Measurements from ENCODE around the gene KRTAP10-2.

Gene KRTAP10-2

GRCh38 chr21:44549525-44550211, 1.6 kb downstream of the KRTAP10-2 start:
- H3K4me3 ChIP-seq (ENCODE audit: extremely low read depth, insufficient read depth, low read length, poor library complexity, severe bottlenecking) = no peak overlapping the region
- peaks cover 7% of the 10 kb centered on the region for H3K9me3 ChIP-seq (ENCODE audit: control insufficient read depth, low read length)
- 80 to 83% methylated on average over 23 of the region's 25 CpGs for WGBS, 2 experiments (ENCODE audit: insufficient coverage in 2 of 2)
- H3K27ac ChIP-seq (ENCODE audit: low read depth, low read length, severe bottlenecking) = peak overlapping the region; percentile 72
- H3K4me1 ChIP-seq (ENCODE audit: control insufficient read depth, insufficient read depth, low read length, poor library complexity, severe bottlenecking) = peaks cover 9% of the 10 kb centered on the region
- H3K36me3 ChIP-seq (ENCODE audit: control insufficient read depth, insufficient read depth, low read length) = no peaks in the 10 kb centered on the region

GRCh38 chr21:44548922-44549321, 2.4 kb downstream of the KRTAP10-2 start:
- Histone ChIP-seq H3K36me3 (ENCODE audit: control insufficient read depth, insufficient read depth, low read length) (no peaks in the 10 kb centered on the region), H3K4me3 (ENCODE audit: extremely low read depth, insufficient read depth, low read length, poor library complexity, severe bottlenecking) (no peak overlapping the region), H3K9me3 (ENCODE audit: control insufficient read depth, low read length) (peaks cover 4% of the 10 kb centered on the region), H3K27ac (ENCODE audit: low read depth, low read length, severe bottlenecking) (peak overlapping the region; percentile 72), H3K4me1 (ENCODE audit: control insufficient read depth, insufficient read depth, low read length, poor library complexity, severe bottlenecking) (peaks cover 9% of the 10 kb centered on the region)
- WGBS, 2 experiments (ENCODE audit: insufficient coverage in 2 of 2) = 45% methylated on average over 14 of the region's 14 CpGs

GRCh38 chr21:44548381-44548780, 2.9 kb downstream of the KRTAP10-2 start:
- WGBS, 2 experiments (ENCODE audit: insufficient coverage in 2 of 2) = 89 to 93% methylated on average over 11 to 12 of the region's 13 CpGs
- Histone ChIP-seq H3K4me1 (ENCODE audit: control insufficient read depth, insufficient read depth, low read length, poor library complexity, severe bottlenecking) (peaks cover 9% of the 10 kb centered on the region), H3K27ac (ENCODE audit: low read depth, low read length, severe bottlenecking) (peak overlapping the region; percentile 72), H3K36me3 (ENCODE audit: control insufficient read depth, insufficient read depth, low read length) (no peaks in the 10 kb centered on the region), H3K9me3 (ENCODE audit: control insufficient read depth, low read length) (peaks cover 4% of the 10 kb centered on the region), H3K4me3 (ENCODE audit: extremely low read depth, insufficient read depth, low read length, poor library complexity, severe bottlenecking) (no peak overlapping the region)

- 89 to 100% methylated on average over 1 to 4 of the region's 5 CpGs for WGBS, 2 experiments (ENCODE audit: insufficient coverage in 2 of 2)
- Histone ChIP-seq H3K4me3 (ENCODE audit: extremely low read depth, insufficient read depth, low read length, poor library complexity, severe bottlenecking) (no peak overlapping the region), H3K9me3 (ENCODE audit: control insufficient read depth, low read length) (peaks cover 4% of the 10 kb centered on the region), H3K27ac (ENCODE audit: low read depth, low read length, severe bottlenecking) (no peak overlapping the region), H3K36me3 (ENCODE audit: control insufficient read depth, insufficient read depth, low read length) (no peaks in the 10 kb centered on the region), H3K4me1 (ENCODE audit: control insufficient read depth, insufficient read depth, low read length, poor library complexity, severe bottlenecking) (peaks cover 9% of the 10 kb centered on the region)
These were observed 3.5 kb downstream of the KRTAP10-2 start for GRCh38 chr21:44547656-44548331.

GRCh38 chr21:44544566-44544965, 6.7 kb downstream of the KRTAP10-2 start:
- H3K9me3 ChIP-seq (ENCODE audit: control insufficient read depth, low read length) = peaks cover 4% of the 10 kb centered on the region
- H3K4me1 ChIP-seq (ENCODE audit: control insufficient read depth, insufficient read depth, low read length, poor library complexity, severe bottlenecking) = peaks cover 9% of the 10 kb centered on the region
- H3K4me3 ChIP-seq (ENCODE audit: extremely low read depth, insufficient read depth, low read length, poor library complexity, severe bottlenecking) = no peak overlapping the region
- 53 to 59% methylated on average over 2 of the region's 3 CpGs for WGBS, 2 experiments (ENCODE audit: insufficient coverage in 2 of 2)
- no peaks in the 10 kb centered on the region for H3K36me3 ChIP-seq (ENCODE audit: control insufficient read depth, insufficient read depth, low read length)
- no peak overlapping the region for H3K27ac ChIP-seq (ENCODE audit: low read depth, low read length, severe bottlenecking)

- WGBS, 2 experiments (ENCODE audit: insufficient coverage in 2 of 2) = 86% methylated on average over 1 of the region's 1 CpG; no CpG with 5 or more reads in 1 of the 2 experiments
- Histone ChIP-seq H3K4me1 (ENCODE audit: control insufficient read depth, insufficient read depth, low read length, poor library complexity, severe bottlenecking) (no peaks in the 10 kb centered on the region), H3K9me3 (ENCODE audit: control insufficient read depth, low read length) (no peaks in the 10 kb centered on the region), H3K27ac (ENCODE audit: low read depth, low read length, severe bottlenecking) (no peak overlapping the region), H3K36me3 (ENCODE audit: control insufficient read depth, insufficient read depth, low read length) (no peaks in the 10 kb centered on the region), H3K4me3 (ENCODE audit: extremely low read depth, insufficient read depth, low read length, poor library complexity, severe bottlenecking) (no peak overlapping the region)
These were observed 8.6 kb downstream of the KRTAP10-2 start for GRCh38 chr21:44542716-44543115.

- Histone ChIP-seq H3K36me3 (ENCODE audit: control insufficient read depth, insufficient read depth, low read length) (no peaks in the 10 kb centered on the region), H3K27ac (ENCODE audit: low read depth, low read length, severe bottlenecking) (no peak overlapping the region), H3K9me3 (ENCODE audit: control insufficient read depth, low read length) (no peaks in the 10 kb centered on the region), H3K4me3 (ENCODE audit: extremely low read depth, insufficient read depth, low read length, poor library complexity, severe bottlenecking) (no peak overlapping the region), H3K4me1 (ENCODE audit: control insufficient read depth, insufficient read depth, low read length, poor library complexity, severe bottlenecking) (no peaks in the 10 kb centered on the region)
- 90 to 92% methylated on average over 5 to 9 of the region's 11 CpGs for WGBS, 2 experiments (ENCODE audit: insufficient coverage in 2 of 2)
These were observed 10.5 kb downstream of the KRTAP10-2 start for GRCh38 chr21:44540741-44541288.

- H3K36me3 ChIP-seq (ENCODE audit: control insufficient read depth, insufficient read depth, low read length) = no peaks in the 10 kb centered on the region
- no peaks in the 10 kb centered on the region for H3K9me3 ChIP-seq (ENCODE audit: control insufficient read depth, low read length)
- H3K27ac ChIP-seq (ENCODE audit: low read depth, low read length, severe bottlenecking) = no peak within 1 kb of the TSS
- no peak within 1 kb of the TSS for H3K4me3 ChIP-seq (ENCODE audit: extremely low read depth, insufficient read depth, low read length, poor library complexity, severe bottlenecking)
- WGBS, 2 experiments (ENCODE audit: insufficient coverage in 2 of 2) = 87 to 93% methylated on average over 18 to 20 of the region's 21 CpGs
- no peaks in the 10 kb centered on the region for H3K4me1 ChIP-seq (ENCODE audit: control insufficient read depth, insufficient read depth, low read length, poor library complexity, severe bottlenecking)
These were observed 11.2 kb downstream of the KRTAP10-2 start, which contains the start of gene KRTAP10-1 for GRCh38 chr21:44539991-44540666. TSS of gene KRTAP10-1 (minus strand) at chr21:44540195. CDS start at chr21:44540150, 45 bp downstream.

- Histone ChIP-seq H3K4me1 (ENCODE audit: control insufficient read depth, insufficient read depth, low read length, poor library complexity, severe bottlenecking) (no peaks in the 10 kb centered on the region), H3K4me3 (ENCODE audit: extremely low read depth, insufficient read depth, low read length, poor library complexity, severe bottlenecking) (no peak overlapping the region)
- WGBS, 2 experiments (ENCODE audit: insufficient coverage in 2 of 2) = 69 to 84% methylated on average over 11 to 12 of the region's 14 CpGs
These were observed 12.3 kb downstream of the KRTAP10-2 start for GRCh38 chr21:44539046-44539445.

GRCh38 chr21:44537930-44538911, 13.1 kb downstream of the KRTAP10-2 start:
- 91 to 94% methylated on average over 18 to 27 of the region's 33 CpGs for WGBS, 2 experiments (ENCODE audit: insufficient coverage in 2 of 2)

More at GRCh38 chr21:44539046-44539445, 12.3 kb downstream of the KRTAP10-2 start:
- Histone ChIP-seq H3K27ac (ENCODE audit: low read depth, low read length, severe bottlenecking) (no peak overlapping the region), H3K36me3 (ENCODE audit: control insufficient read depth, insufficient read depth, low read length) (no peaks in the 10 kb centered on the region), H3K9me3 (ENCODE audit: control insufficient read depth, low read length) (no peaks in the 10 kb centered on the region)

More at GRCh38 chr21:44537930-44538911, 13.1 kb downstream of the KRTAP10-2 start:
- no peaks in the 10 kb centered on the region for H3K9me3 ChIP-seq (ENCODE audit: control insufficient read depth, low read length)
- H3K27ac ChIP-seq (ENCODE audit: low read depth, low read length, severe bottlenecking) = no peak overlapping the region
- H3K4me3 ChIP-seq (ENCODE audit: extremely low read depth, insufficient read depth, low read length, poor library complexity, severe bottlenecking) = no peak overlapping the region
- no peaks in the 10 kb centered on the region for H3K36me3 ChIP-seq (ENCODE audit: control insufficient read depth, insufficient read depth, low read length)
- no peaks in the 10 kb centered on the region for H3K4me1 ChIP-seq (ENCODE audit: control insufficient read depth, insufficient read depth, low read length, poor library complexity, severe bottlenecking)
